H9 (cell line): ENCODE results near the gene LILRA6. TPM values are rescaled to one million over a fixed set of nuclear protein-coding genes. Genes with fewer than 3 reads are reported as not detected.

ENCODE experiments used
- DNase-seq: peaks from one replicate; pipeline ENCODE4 v3.0.0-alpha.2; 2017
- H2AFZ ChIP-seq: one replicate; pipeline ENCODE4 v1.6.1; 2013; ENCODE audit warnings: mild to moderate bottlenecking, low read length, control low read depth, moderate library complexity
- H2AK5ac ChIP-seq: 2 replicates; pipeline ENCODE4 v1.6.1; 2013; ENCODE audit warnings: low read length, control low read depth, mixed read lengths; ENCODE audit not compliant: insufficient read length
- H2BK120ac ChIP-seq: one replicate; pipeline ENCODE4 v1.6.1; 2013; ENCODE audit warnings: low read depth, mild to moderate bottlenecking, low read length, control low read depth, inconsistent platforms; ENCODE audit not compliant: poor library complexity, severe bottlenecking
- H2BK12ac ChIP-seq: 2 replicates; pipeline ENCODE4 v1.6.1; 2013; ENCODE audit warnings: low read length, control low read depth, mixed read lengths, low read depth; ENCODE audit not compliant: insufficient read length
- H2BK15ac ChIP-seq: 2 replicates; pipeline ENCODE4 v1.6.1; 2013; ENCODE audit warnings: low read depth, low read length, control low read depth
- H2BK20ac ChIP-seq: one replicate; pipeline ENCODE4 v1.6.1; 2013; ENCODE audit warnings: low read depth, mild to moderate bottlenecking, low read length, control low read depth, inconsistent platforms; ENCODE audit not compliant: poor library complexity, severe bottlenecking
- H2BK5ac ChIP-seq: 2 replicates; pipeline ENCODE4 v1.6.1; 2013; ENCODE audit warnings: low read length, control low read depth, mixed read lengths; ENCODE audit not compliant: insufficient read length
- H3K14ac ChIP-seq: 2 replicates; pipeline ENCODE4 v1.6.1; 2013; ENCODE audit warnings: low read length, control low read depth; ENCODE audit not compliant: insufficient read depth
- H3K18ac ChIP-seq: 2 replicates; pipeline ENCODE4 v1.6.1; 2013; ENCODE audit warnings: low read depth, mild to moderate bottlenecking, mixed read lengths, low read length, control low read depth; ENCODE audit not compliant: insufficient read length
- H3K23ac ChIP-seq: 2 replicates; pipeline ENCODE4 v1.6.1; 2013; ENCODE audit warnings: low read length, control low read depth, mixed read lengths, low read depth; ENCODE audit not compliant: insufficient read length
- H3K23me2 ChIP-seq: 2 replicates; pipeline ENCODE4 v1.6.1; 2013; ENCODE audit warnings: low read depth, mild to moderate bottlenecking, mixed read lengths, low read length, control low read depth; ENCODE audit not compliant: insufficient read length, poor library complexity, severe bottlenecking
- H3K27ac ChIP-seq: 2 replicates; pipeline ENCODE4 v1.5.1; 2013; ENCODE audit warnings: low read length, control low read depth, mixed read lengths, low read depth; ENCODE audit not compliant: insufficient read length
- H3K27me3 ChIP-seq: 2 replicates; pipeline ENCODE4 v1.6.1; 2013; ENCODE audit warnings: low read length, control low read depth, inconsistent platforms; ENCODE audit not compliant: insufficient read depth
- H3K4ac ChIP-seq: 2 replicates; pipeline ENCODE4 v1.6.1; 2013; ENCODE audit warnings: low read depth, mild to moderate bottlenecking, control low read depth, inconsistent platforms, low read length, moderate library complexity
- H3K4me1 ChIP-seq: 2 replicates; pipeline ENCODE4 v1.6.1; 2013; ENCODE audit warnings: low read length, control low read depth, inconsistent platforms; ENCODE audit not compliant: insufficient read depth
- H3K4me2 ChIP-seq: 2 replicates; pipeline ENCODE4 v1.6.1; 2013; ENCODE audit warnings: low read length, control low read depth, mixed read lengths; ENCODE audit not compliant: insufficient read length, insufficient read depth
- H3K56ac ChIP-seq: 2 replicates; pipeline ENCODE4 v1.6.1; 2013; ENCODE audit warnings: low read depth, mild to moderate bottlenecking, mixed read lengths, low read length, control low read depth; ENCODE audit not compliant: insufficient read length
- H3K79me1 ChIP-seq: 2 replicates; pipeline ENCODE4 v1.6.1; 2013; ENCODE audit warnings: low read depth, mild to moderate bottlenecking, moderate library complexity, low read length, control low read depth, inconsistent platforms; ENCODE audit not compliant: insufficient read depth, poor library complexity, severe bottlenecking
- H3K79me2 ChIP-seq: 2 replicates; pipeline ENCODE4 v1.6.1; 2013; ENCODE audit warnings: low read length, control low read depth, inconsistent platforms; ENCODE audit not compliant: insufficient read depth
- H3K9ac ChIP-seq: 2 replicates; pipeline ENCODE4 v1.6.1; 2013; ENCODE audit warnings: low read length, control low read depth, mixed read lengths; ENCODE audit not compliant: insufficient read length; ENCODE audit errors: extremely low read depth
- H3K9me3 ChIP-seq: one replicate; pipeline ENCODE4 v1.6.1; 2013; ENCODE audit warnings: low read depth, low read length, inconsistent platforms; ENCODE audit not compliant: control insufficient read depth
- H3T11ph ChIP-seq: one replicate; pipeline ENCODE4 v1.6.1; 2013; ENCODE audit warnings: mild to moderate bottlenecking, low read length, control low read depth, inconsistent platforms
- H4K20me1 ChIP-seq: one replicate; pipeline ENCODE4 v1.6.1; 2013; ENCODE audit not compliant: control insufficient read depth, insufficient read length, insufficient read depth
- H4K5ac ChIP-seq: 2 replicates; pipeline ENCODE4 v1.6.1; 2013; ENCODE audit warnings: low read depth, mild to moderate bottlenecking, mixed read lengths, low read length, control low read depth; ENCODE audit not compliant: insufficient read length
- H4K8ac ChIP-seq: replicated peaks from 2 replicates; pipeline ENCODE4 v1.6.1; 2013; ENCODE audit warnings: low read length, control low read depth, mixed read lengths, low read depth; ENCODE audit not compliant: insufficient read length
- H4K91ac ChIP-seq: 2 replicates; pipeline ENCODE4 v1.6.1; 2013; ENCODE audit warnings: low read depth, mild to moderate bottlenecking, moderate library complexity, mixed read lengths, low read length, control low read depth; ENCODE audit not compliant: insufficient read length
- H3K27ac Mint-ChIP-seq, 3 experiments: 2 replicates in 2 of 3; 3 replicates in 1 of 3; pipeline ENCODE4 v1.8.0; 2020 to 2021; ENCODE audit warnings: mixed read lengths in 3 of 3, mild to moderate bottlenecking in 1 of 3, moderate library complexity in 1 of 3
- H3K27me3 Mint-ChIP-seq: 2 replicates; pipeline ENCODE4 v1.8.0; 2021; ENCODE audit warnings: low read depth, mild to moderate bottlenecking, moderate library complexity, mixed read lengths
- H3K36me3 Mint-ChIP-seq, 3 experiments: 2 replicates in 2 of 3; 3 replicates in 1 of 3; pipeline ENCODE4 v1.8.0; 2020 to 2021; ENCODE audit warnings: low read depth in 3 of 3, mixed read lengths in 3 of 3; ENCODE audit not compliant: insufficient read depth in 1 of 3
- H3K4me1 Mint-ChIP-seq, 2 experiments: 2 replicates each; pipeline ENCODE4 v1.8.0; 2020; ENCODE audit warnings: mixed read lengths in 2 of 2
- H3K4me3 Mint-ChIP-seq, 2 experiments: 2 replicates in 1 of 2; 3 replicates in 1 of 2; pipeline ENCODE4 v1.8.0; 2020 to 2021; ENCODE audit warnings: mild to moderate bottlenecking in 2 of 2, mixed read lengths in 2 of 2, moderate library complexity in 1 of 2
- H3K9me3 Mint-ChIP-seq, 2 experiments: 2 replicates in 1 of 2; 3 replicates in 1 of 2; pipeline ENCODE4 v1.8.0; 2020; ENCODE audit warnings: mild to moderate bottlenecking in 2 of 2, mixed read lengths in 2 of 2, moderate library complexity in 1 of 2
- WGBS: extraction: QIAGEN DNeasy Blood & Tissue Kit; methylation state at CpG from one replicate; pipeline ENCODE4 v1.1.7; 2013; ENCODE audit warnings: missing lambda C conversion rate, low lambda C conversion rate, mixed read lengths; ENCODE audit not compliant: insufficient read length; ENCODE audit errors: extremely low coverage; 5-methylcytosine and 5-hydroxymethylcytosine counted together
- total RNA-seq: library from RNA; stranded (reverse); gene quantifications from 2 replicates; pipeline ENCODE4 v1.2.1, GENCODE V29; 2021
- TF ChIP-seq, protein P1 (sequence below): fragments of 200-600 bp; sonication (generic); conservative IDR thresholded peaks from 3 replicates; pipeline ENCODE4 v1.8.0; 2021; ENCODE audit warnings: antibody characterized with exemption, mild to moderate bottlenecking

The LILRA6 gene
- total RNA-seq, 1 experiment from 2014 or later: not detected

DNA sequence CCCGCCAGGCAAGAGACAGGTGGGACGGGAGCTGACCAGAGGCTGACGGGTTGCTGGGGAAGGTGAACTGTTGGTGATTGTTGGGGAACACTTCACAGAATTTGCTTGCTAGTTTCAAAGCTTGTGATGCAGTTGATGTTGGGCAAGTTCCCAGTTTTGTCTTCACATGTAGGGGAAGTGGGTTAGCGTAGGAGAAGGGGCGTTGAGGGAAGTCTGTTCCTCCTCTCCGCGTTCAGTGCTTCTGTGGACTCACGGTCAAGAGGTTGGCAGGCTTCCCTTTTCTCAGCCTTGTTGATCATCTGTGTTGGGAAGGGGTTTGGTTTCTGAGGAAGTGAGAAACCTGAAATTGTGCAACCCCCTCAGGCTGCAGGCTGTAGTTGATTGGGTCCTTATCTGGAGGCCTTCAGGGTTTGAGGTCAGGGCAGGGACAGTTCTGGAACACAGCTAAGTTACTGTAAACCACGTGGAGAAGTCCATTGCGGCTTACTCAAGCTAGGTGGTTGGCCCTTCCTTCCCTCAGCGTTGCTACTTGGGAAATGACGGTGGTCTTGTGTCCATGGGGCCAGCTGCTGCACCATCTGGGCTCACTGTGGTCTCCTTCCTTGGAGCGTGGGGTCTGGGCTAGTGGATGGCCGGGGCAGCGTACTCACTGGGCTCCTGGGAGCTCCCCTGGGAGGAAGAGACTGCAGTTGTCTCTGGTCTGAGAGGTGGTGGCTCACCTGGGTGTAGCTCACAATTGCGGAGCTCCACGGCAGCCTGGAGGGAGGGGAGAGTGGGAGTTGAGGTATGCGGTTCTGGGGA lies 34.4 kb downstream of the LILRA6 start:
- no peak overlapping the region for H2BK12ac ChIP-seq
- DNase-seq: no peak
- H4K5ac ChIP-seq: no peak overlapping the region
- no peak overlapping the region for H3K4ac ChIP-seq
- H3K14ac ChIP-seq: no peak overlapping the region; the same call in 1 of the 2 replicates
- H3K9ac ChIP-seq: no peak overlapping the region
- H4K20me1 ChIP-seq: peaks cover 3% of the 10 kb centered on the region
- no peak overlapping the region for H2BK15ac ChIP-seq
- peak overlapping the region; percentile 20 for H3K27ac ChIP-seq
- no peak overlapping the region for H3K23ac ChIP-seq
- peak overlapping the region; percentile 85 to 95 (median 94); a peak in 6 of 7 replicates for H3K27ac Mint-ChIP-seq
- H3K9me3 ChIP-seq: no peaks in the 10 kb centered on the region
- H3K79me1 ChIP-seq: peaks cover 2% of the 10 kb centered on the region
- peak overlapping the region in 1 of 2 experiments; percentile 54; a peak in 2 of 5 replicates for H3K4me3 Mint-ChIP-seq
- H4K91ac ChIP-seq: no peak overlapping the region
- peaks cover 34 to 50% of the 10 kb centered on the region in 2 experiments for H3K4me1 Mint-ChIP-seq
- H3K4me1 ChIP-seq: peaks cover under 1% of the 10 kb centered on the region; the same call in 1 of the 2 replicates
- H3K79me2 ChIP-seq: peaks cover 14% of the 10 kb centered on the region; the same call in 1 of the 2 replicates
- no CpG with 5 or more reads among the region's 18 CpGs for WGBS
- H3K36me3 Mint-ChIP-seq: peaks cover 62 to 73% (median 64%) of the 10 kb centered on the region in 3 experiments
- no peak overlapping the region for H2BK5ac ChIP-seq
- H3K27me3 Mint-ChIP-seq: peaks cover 3% of the 10 kb centered on the region
- no peaks in the 10 kb centered on the region for H3K23me2 ChIP-seq
- H3K56ac ChIP-seq: no peak overlapping the region
- H3K4me2 ChIP-seq: no peak overlapping the region
- no peak overlapping the region for H2BK120ac ChIP-seq
- H4K8ac ChIP-seq: no peak overlapping the region
- H2AFZ ChIP-seq: no peak overlapping the region
- H3K18ac ChIP-seq: no peak overlapping the region
- H2BK20ac ChIP-seq: no peak overlapping the region
- H3T11ph ChIP-seq: no peak overlapping the region
- TF ChIP-seq, protein P1, sequence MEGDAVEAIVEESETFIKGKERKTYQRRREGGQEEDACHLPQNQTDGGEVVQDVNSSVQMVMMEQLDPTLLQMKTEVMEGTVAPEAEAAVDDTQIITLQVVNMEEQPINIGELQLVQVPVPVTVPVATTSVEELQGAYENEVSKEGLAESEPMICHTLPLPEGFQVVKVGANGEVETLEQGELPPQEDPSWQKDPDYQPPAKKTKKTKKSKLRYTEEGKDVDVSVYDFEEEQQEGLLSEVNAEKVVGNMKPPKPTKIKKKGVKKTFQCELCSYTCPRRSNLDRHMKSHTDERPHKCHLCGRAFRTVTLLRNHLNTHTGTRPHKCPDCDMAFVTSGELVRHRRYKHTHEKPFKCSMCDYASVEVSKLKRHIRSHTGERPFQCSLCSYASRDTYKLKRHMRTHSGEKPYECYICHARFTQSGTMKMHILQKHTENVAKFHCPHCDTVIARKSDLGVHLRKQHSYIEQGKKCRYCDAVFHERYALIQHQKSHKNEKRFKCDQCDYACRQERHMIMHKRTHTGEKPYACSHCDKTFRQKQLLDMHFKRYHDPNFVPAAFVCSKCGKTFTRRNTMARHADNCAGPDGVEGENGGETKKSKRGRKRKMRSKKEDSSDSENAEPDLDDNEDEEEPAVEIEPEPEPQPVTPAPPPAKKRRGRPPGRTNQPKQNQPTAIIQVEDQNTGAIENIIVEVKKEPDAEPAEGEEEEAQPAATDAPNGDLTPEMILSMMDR: no peak
- no peak overlapping the region for H2AK5ac ChIP-seq
- no peaks in the 10 kb centered on the region for H3K27me3 ChIP-seq
- H3K9me3 Mint-ChIP-seq: no peaks in the 10 kb centered on the region
